AG08396 (cell line): ENCODE results near the gene TRIM14.
"Not testable (repeated sequence)": the region's sequence is repeated elsewhere in the genome, so short reads cannot be mapped to it uniquely, and the experiment has no call there.

Source experiments
- DNase-seq: peaks from one replicate; pipeline ENCODE4 v3.0.0; 2012; ENCODE audit warnings: low spot score, mixed read lengths

Gene TRIM14

DNA sequence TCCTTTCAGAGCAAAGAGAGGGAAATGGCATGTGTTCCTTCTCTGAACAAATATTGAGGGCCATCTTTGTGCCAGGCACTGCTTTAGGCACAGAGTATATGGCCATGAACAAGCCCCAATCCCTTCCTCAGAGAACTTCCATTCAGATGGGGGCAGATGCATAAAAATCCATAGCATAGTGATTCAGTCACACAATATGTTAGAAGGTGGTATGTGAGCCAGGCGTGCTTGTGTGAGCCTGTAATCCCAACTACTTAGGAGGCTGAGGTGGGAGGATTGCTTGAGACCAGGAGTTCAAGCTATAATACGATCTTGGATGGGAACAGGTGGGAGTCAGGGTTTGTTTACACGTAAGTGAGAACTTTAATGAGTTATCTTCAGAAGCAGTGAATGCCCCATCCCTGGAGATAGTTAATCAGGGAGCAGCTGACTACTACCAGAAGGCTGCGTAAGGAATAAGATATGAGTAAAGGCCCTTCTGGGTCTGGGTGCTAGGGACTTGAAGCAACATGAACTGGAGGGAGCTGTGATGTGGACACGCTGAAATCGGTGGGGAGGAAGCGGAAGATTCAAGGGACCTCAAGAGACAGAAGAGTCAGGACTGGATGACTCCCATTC, 35.3 kb downstream of the TRIM14 start:
- DNase-seq, result no peak

DNA sequence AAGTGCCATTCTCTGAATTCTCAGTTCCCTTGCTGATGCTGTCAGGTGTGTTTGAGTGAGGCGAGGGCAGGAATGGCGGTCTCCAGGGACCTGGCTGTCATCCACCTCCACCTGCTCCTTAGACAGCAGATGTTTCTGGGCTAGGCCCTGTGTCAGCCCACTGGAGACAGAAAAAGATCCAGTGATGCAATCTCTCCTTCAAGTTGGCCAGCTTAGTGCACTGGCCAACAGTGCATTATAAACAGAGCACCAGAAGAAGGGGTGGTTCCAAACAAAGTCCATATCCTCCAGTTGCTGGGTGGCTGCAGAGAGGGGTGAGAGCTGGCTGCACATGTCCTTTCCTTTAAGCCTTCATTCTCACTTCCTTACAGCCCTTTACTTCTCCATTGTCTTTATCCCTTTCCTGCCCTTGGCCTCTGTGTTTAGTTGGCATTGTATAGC, 35.9 kb downstream of the TRIM14 start:
- DNase-seq, result no peak

GRCh38 chr9:98081477-98082219, 37.4 kb downstream of the TRIM14 start:
- peak; percentile 55 for DNase-seq

GRCh38 chr9:98080780-98081179, 38.2 kb downstream of the TRIM14 start:
- DNase-seq, result no peak

DNA sequence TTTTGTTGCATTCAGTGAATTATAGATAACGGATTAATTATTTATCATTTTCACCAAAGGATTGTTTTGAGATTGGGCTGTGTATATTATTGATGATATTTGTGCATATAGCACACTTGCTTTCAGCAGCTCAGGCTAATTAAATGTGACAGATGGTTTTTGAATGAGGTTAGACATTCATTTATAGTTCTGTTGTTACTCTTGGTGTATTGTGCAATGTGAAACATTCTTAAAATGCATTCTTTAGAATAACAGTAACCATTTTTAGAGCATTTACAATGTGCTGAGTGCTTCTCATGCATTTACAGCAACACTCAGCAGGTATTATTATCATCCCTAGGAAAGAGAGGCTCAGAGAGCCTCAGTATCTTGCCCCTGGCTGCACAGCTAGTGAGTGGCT, 38.7 kb downstream of the TRIM14 start:
- DNase-seq, result no peak

GRCh38 chr9:98078895-98079294, 40.1 kb downstream of the TRIM14 start:
- no peak for DNase-seq

DNA sequence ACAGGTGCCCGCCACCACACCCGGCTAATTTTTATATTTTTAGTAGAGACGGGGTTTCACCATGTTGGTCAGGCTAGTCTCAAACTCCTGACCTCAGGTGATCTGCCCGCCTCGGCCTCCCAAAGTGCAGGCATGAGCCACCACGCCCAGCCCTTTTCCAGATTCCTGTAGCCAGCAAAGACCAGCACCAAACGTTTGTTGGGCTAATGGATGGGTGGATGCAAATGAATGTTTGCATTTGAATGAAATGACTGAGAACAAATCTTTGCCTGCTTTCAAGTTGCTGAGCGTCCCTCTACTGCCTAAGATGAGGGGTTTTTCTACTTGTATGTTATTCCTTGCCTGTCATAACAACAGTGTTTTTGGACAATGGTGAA, 42.5 kb downstream of the TRIM14 start:
- not testable (repeated sequence) for DNase-seq

DNA sequence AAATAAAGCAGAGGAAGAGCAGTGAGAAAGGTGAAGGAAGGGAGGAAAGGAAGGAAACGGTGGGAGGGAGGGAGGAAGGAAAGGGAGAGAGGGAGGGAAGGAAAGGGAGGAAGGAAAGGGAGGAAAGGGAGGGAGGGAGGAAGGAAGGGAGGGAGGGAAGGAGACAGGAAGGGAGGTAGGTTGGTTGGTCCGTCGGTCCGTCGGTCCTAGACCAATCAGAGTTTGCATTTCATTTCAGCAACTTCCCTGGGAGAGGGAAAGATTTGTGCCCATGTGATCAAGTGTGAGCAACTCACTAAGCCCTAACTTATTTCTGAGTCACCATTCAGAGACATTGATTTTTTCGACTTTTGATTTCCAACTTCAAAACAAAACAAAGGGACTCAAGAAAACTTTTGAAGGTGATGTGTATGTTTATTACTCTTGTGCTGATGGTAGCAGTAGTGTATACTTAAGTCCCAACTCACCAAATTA, 43.7 kb downstream of the TRIM14 start:
- DNase-seq, result peak; percentile 72

DNA sequence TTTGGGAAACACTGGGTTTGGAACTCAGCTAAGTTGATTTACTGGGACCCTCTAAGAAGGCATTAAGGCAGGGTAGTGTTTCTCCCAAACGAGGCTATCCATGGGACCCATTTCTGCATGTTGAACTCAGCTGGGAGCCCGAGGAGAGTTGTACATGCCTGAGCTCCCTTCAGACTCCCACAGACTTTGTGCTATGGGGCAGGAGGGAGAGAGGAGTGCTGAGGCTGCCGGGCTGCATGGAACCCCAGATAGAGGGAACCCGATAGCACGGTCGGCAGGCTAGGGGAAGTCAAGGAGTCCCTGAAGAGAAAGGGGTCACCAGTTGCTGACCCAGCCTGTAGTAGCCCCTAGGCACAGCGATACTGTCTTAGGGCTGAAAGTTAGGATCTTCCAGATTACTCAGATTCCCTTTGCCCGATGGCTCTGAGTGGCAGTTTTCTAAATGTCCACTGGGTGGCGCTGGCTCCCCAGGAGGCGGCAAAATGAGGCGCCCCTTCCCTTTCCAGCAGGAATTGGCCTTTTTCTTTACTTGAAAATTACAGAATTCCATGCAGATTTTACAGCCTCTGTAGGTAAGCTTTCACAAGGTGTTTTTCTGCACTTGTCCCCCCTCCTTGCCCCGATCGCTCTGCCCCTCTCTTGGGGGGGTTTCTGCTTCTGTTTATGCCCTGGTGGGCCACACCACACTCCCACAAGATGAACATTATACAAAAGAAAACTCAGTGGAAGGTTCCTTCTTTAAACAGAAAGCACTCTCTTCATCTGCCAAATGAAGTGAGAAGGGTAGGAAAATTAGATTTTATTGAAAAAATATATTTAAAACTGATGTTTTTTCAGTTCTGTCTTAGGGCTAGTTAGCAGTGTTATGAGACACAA, 44.7 kb downstream of the TRIM14 start:
- DNase-seq, result peak; percentile 76

DNA sequence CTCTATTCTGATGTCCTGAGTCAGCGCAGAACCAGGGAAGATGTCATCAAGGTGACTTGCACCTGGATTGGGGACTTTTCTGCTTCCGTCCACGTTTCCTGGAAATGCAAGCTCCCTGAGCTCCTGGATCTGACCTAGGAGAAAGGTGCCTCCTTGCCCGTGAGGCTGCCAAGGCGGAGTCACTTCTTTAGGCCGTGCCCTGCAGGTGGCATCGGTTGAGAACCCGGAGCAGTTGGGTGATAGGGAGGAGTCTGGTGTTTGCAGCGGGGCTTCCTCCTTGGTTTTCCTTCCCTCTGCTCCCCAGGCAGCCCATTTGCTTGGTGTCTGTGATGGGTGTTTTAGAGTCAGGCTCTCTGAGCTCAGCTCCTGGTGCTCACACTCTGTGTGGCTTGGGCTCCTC, 47.3 kb downstream of the TRIM14 start:
- DNase-seq, result no peak

DNA sequence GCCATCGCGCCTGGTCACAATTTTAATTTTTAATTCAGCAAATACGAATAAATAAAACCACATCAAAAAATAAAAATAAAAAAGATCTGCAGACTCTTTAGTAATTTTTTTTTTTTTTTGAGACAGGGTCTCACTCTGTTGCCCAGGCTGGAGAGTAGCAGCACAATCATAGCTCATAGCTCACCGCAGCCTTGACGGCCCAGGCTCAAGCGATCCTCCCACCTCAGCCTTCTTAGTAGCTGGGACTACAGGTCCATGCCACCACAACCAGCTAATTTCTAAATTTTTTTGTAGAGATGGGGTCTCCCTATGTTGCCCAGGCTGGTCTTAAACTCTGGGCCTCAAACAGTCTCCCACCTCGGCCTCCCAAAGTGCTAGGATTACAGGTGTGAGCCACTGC, 48.3 kb downstream of the TRIM14 start:
- no peak for DNase-seq

GRCh38 chr9:98069551-98069950, 49.5 kb downstream of the TRIM14 start:
- DNase-seq, result no peak

GRCh38 chr9:98067184-98067583, 51.8 kb downstream of the TRIM14 start:
- no peak for DNase-seq

DNA sequence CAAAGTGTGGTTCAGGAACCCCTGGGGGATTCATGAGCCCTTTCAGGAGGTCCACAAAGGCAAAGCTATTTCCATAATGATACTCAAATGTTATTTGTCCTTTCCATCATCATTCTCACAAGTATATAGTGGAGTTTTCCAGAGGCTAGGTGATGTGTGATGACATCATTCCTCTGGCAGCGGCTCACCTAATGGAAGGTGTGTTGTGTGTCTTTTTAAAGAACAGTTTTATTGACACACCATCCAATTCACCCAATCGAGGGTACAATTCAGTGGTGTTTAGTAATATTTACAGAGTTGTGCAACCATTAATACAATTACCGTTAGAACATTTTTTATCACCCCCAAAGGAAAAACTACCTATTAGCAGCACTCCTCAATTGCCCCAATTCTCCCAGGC, 52.8 kb downstream of the TRIM14 start:
- DNase-seq, result no peak

DNA sequence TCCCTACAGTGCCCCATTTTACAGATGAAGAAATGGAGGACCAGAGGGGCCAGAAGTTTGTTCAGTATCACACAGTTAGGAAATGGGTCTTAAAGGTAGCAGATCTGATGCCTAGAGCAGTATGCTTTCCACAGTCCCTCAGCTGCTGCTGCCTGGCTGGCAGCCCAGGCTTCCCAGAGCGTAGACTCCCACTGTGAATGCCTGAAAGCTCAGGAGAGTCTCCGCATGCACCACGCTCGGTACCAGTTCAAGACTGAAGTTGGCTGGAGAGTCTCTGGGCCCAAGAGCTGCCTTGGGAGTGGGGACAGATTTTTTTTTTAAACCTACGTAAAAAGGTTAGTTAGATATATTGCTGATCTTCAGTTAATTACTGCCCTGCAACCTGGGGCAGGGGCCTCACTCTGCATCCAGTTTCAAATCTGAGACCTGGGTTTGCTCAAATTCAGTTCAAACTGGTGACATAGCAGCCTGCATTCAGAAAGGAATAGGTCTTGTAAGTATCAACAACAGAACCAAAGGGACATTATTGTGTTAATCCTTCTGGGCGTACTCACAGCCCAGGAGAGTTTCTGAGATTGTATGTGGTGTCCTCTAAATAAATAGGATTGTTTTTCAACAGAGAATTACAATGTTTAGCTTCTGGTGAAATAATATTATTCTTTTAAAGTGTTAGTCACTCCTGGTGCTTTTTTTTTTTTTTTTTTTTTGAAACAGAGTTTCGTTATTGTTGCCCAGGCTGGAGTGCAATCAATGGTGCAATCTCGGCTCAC, 54.2 kb downstream of the TRIM14 start:
- no peak for DNase-seq

- no peak for DNase-seq
Measured at GRCh38 chr9:98062161-98062560, 56.9 kb downstream of the TRIM14 start.

DNA sequence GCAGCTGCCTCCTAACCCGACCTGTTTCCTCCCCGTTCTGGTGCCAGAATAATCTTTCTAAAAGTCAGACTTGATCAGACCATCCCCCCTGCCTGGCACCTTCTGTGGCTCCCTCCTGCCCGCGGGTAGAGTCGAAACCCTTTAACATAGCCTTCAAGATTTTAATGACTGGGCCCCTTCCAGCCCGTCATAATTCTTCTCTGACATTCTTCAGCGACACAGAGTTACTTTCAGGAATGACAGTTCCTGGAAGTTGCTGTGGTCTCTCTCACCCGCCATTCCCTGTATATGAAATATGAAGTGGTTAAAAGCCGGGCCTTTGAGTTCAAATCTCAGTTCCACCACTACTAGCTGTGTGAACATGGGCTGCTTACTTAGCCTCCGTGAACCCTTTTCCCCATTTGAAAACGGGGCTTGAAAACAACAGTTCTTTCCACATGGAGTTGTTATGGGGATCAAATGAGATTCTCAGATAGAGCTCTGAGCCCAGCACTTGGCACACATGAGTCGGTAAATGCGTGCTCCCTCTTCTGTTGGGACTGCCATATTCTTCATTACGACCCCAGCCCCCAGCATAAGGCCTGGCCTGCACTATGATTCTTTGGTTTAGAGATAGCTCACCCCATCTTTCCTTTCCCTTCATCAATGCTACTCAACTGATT, 61.8 kb downstream of the TRIM14 start:
- no peak for DNase-seq

GRCh38 chr9:98056269-98057137, 62.5 kb downstream of the TRIM14 start, which contains the start of gene NANS:
Gene NANS, plus strand, starts transcription at chr9:98056732. Its CDS starts 77 bp downstream, at chr9:98056809.
- DNase-seq, result peak; percentile 97

DNA sequence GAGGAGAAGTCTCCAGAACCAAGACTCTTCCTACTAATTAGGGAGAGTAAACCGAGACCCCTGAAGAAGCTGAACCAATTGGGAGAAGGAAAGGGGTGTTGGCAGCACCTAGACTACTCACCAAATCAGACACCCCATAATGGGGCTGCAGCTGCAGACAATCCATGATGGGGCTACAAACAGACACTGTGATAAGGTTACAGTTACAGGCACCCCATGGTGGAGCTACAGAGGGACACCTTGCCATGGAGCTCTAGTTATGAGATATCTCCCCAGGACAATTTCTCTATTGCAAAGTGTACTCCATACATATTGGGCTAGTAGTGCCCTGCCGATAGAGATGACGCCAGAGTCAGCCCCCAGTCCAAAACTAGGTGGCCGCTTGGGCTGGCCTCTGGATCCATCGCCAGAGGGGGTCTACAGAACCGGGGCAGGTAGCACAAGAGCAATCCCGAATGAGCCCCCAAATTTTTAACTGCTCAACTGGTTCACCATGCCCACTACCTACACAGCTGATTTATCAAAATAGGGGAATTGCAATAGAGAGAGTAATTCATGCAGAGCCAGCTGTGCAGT, 64.6 kb downstream of the TRIM14 start:
- DNase-seq, result no peak

GRCh38 chr9:98050351-98050750, 68.7 kb downstream of the TRIM14 start:
- no peak for DNase-seq
